Uterus (tissue), 4 donors: ENCODE measurements around the gene DUOX2. TPM values are rescaled to one million over a fixed set of nuclear protein-coding genes. Genes with fewer than 3 reads are reported as not detected.

ENCODE experiments used
- DNase-seq, 2 donors: peaks; one replicate each; pipeline ENCODE4 v3.0.0-alpha.2; 2019 to 2020
- H3K27ac ChIP-seq, 2 donors: fragments of 200-600 bp; sonication (generic); 1 replicate in 1 of 2; 2 replicates in 1 of 2; pipeline ENCODE4 v1.5.1; 2016 to 2018
- H3K27me3 ChIP-seq, 2 donors: fragments of 200-600 bp; sonication (generic); one replicate each; pipeline ENCODE4 v1.5.1; 2018 to 2019; ENCODE audit warnings: control low read depth in 1 of 2
- H3K36me3 ChIP-seq, 2 donors: fragments of 200-600 bp; sonication (generic); one replicate each; pipeline ENCODE4 v1.5.1; 2019; ENCODE audit warnings: control low read depth in 1 of 2
- H3K4me1 ChIP-seq, 2 donors: fragments of 200-600 bp; sonication (generic); one replicate each; pipeline ENCODE4 v1.5.1; 2018 to 2019; ENCODE audit warnings: control low read depth in 1 of 2
- H3K4me3 ChIP-seq, 2 donors: fragments of 200-600 bp; sonication (generic); 1 replicate in 1 of 2; 2 replicates in 1 of 2; pipeline ENCODE4 v1.5.1; 2018 to 2019; ENCODE audit warnings: mild to moderate bottlenecking in 1 of 2
- H3K9me3 ChIP-seq, 2 donors: fragments of 200-600 bp; sonication (generic); one replicate each; pipeline ENCODE4 v1.5.1; 2019; ENCODE audit warnings: control low read depth in 1 of 2
- CTCF ChIP-seq, 4 experiments: fragments of 200-600 bp in 2 of 4; fragments of 450-650 bp in 2 of 4; sonication (generic) in 2 of 4; IDR thresholded peaks; one replicate each; pipeline ENCODE4 v1.5.1; 2016 to 2019; ENCODE audit warnings: antibody characterized with exemption in 4 of 4, mild to moderate bottlenecking in 2 of 4, moderate library complexity in 1 of 4
- POLR2A ChIP-seq, 2 donors: fragments of 450-650 bp; IDR thresholded peaks; one replicate each; pipeline ENCODE4 v1.6.1; 2016; ENCODE audit warnings: antibody characterized with exemption in 2 of 2, mild to moderate bottlenecking in 1 of 2, moderate library complexity in 1 of 2
- intact Hi-C: fragments of 100-400 bp; cut with DNase I; formaldehyde crosslinking; loops from one replicate; pipeline ENCODE4 v1.15.1; 2023; ENCODE audit warnings: low total_unique reads
- total RNA-seq, 4 donors: library from RNA; depleted of rRNA in 3 of 4; stranded (reverse); fragments of >200 nt in 3 of 4; gene quantifications; one replicate each; pipeline versions ENCODE4 v1.1.0 to v1.2.4, GENCODE V29; 2014 to 2023
- donor health status: DM: yes; HTN: yes; CAD: no.

Gene DUOX2
- total RNA-seq, 4 donors from 2014 or later: under 0.01 to 0.70 (median under 0.01) TPM; not detected in 1

GRCh38 chr15:45134046-45134445 lies 20.1 kb upstream of the DUOX2 start:
- no peak overlapping the region for H3K27ac ChIP-seq

GRCh38 chr15:45133561-45133920 lies 19.6 kb upstream of the DUOX2 start:
- Histone ChIP-seq H3K9me3 (no peaks in the 10 kb centered on the region), H3K4me3 (no peak overlapping the region), H3K27me3 (peaks cover 8 to 16% of the 10 kb centered on the region in 2 donors), H3K27ac (no peak overlapping the region), H3K4me1 (peaks cover 0 to 3% of the 10 kb centered on the region in 2 donors), H3K36me3 (no peaks in the 10 kb centered on the region)
- intact Hi-C loops: no loop called here
- DNase-seq: no peak
- TF ChIP-seq POLR2A (IDR thresholded peaks at IDR 0.05) (no peak), CTCF (IDR thresholded peaks at IDR 0.05) (no peak)

More at GRCh38 chr15:45134046-45134445, 20.1 kb upstream of the DUOX2 start:
- Histone ChIP-seq H3K36me3 (no peaks in the 10 kb centered on the region), H3K9me3 (no peaks in the 10 kb centered on the region), H3K4me3 (no peak overlapping the region), H3K4me1 (peaks cover 0 to 3% of the 10 kb centered on the region in 2 donors), H3K27me3 (peaks cover 8 to 16% of the 10 kb centered on the region in 2 donors)
- DNase-seq: no peak
- TF ChIP-seq POLR2A (IDR thresholded peaks at IDR 0.05) (no peak), CTCF (IDR thresholded peaks at IDR 0.05) (no peak)
- intact Hi-C loops: no loop called here

GRCh38 chr15:45132844-45133560 lies 19.0 kb upstream of the DUOX2 start:
- intact Hi-C loops: no loop called here
- H3K27ac ChIP-seq: no peak overlapping the region
- no peaks in the 10 kb centered on the region for H3K9me3 ChIP-seq
- no peak overlapping the region for H3K4me3 ChIP-seq
- DNase-seq: no peak
- H3K36me3 ChIP-seq: no peaks in the 10 kb centered on the region
- TF ChIP-seq CTCF (IDR thresholded peaks at IDR 0.05): no peak
- TF ChIP-seq POLR2A (IDR thresholded peaks at IDR 0.05): no peak
- H3K4me1 ChIP-seq: peaks cover 0 to 3% of the 10 kb centered on the region in 2 donors
- H3K27me3 ChIP-seq: peaks cover 8 to 19% of the 10 kb centered on the region in 2 donors

GRCh38 chr15:45131510-45131909 lies 17.5 kb upstream of the DUOX2 start:
- TF ChIP-seq CTCF (IDR thresholded peaks at IDR 0.05) (no peak), POLR2A (IDR thresholded peaks at IDR 0.05) (no peak)
- DNase-seq: no peak
- no peaks in the 10 kb centered on the region for H3K36me3 ChIP-seq
- no peaks in the 10 kb centered on the region for H3K9me3 ChIP-seq
- intact Hi-C loops: no loop called here
- peaks cover 0 to 3% of the 10 kb centered on the region in 2 donors for H3K4me1 ChIP-seq
- H3K27me3 ChIP-seq: peaks cover 8 to 18% of the 10 kb centered on the region in 2 donors
- no peak overlapping the region for H3K4me3 ChIP-seq
- H3K27ac ChIP-seq: no peak overlapping the region

GRCh38 chr15:45130291-45131000 lies 16.5 kb upstream of the DUOX2 start:
- Histone ChIP-seq H3K27me3 (peaks cover 8 to 11% of the 10 kb centered on the region in 2 donors), H3K9me3 (no peaks in the 10 kb centered on the region), H3K27ac (no peak overlapping the region), H3K4me3 (no peak overlapping the region), H3K36me3 (no peaks in the 10 kb centered on the region), H3K4me1 (peaks cover 0 to 3% of the 10 kb centered on the region in 2 donors)
- TF ChIP-seq POLR2A (IDR thresholded peaks at IDR 0.05) (no peak), CTCF (IDR thresholded peaks at IDR 0.05) (no peak)
- DNase-seq: no peak
- intact Hi-C loops: no loop called here
